HG02571 (cell line): Measurements from ENCODE around the gene CREB3L1.

Source experiments
- ATAC-seq: cut with Tn5 transposase; IDR thresholded peaks from one replicate; pipeline ENCODE4 v1.9.1; 2021; ENCODE audit warnings: mild to moderate bottlenecking, moderate library complexity; ENCODE audit not compliant: unreplicated experiment

The CREB3L1 gene

DNA sequence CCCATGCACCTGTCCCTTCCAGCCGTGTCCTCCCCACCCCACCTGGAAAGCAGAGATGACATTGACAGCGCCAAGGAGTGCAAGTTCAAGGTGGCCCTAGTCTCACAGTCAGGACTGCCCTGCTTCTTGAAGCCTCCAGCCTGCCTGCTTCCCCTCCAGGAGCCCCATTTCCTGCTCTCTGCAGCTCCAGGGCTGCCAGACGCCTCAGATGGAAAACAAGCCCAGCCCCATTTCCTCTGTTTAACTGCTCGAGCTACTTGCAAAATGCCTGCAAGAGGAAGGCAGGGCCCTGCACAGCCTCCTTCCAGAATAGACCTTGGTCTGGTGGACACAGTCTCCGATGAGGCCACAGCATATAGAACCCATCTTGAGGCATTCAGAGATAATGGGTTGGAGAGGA is 64.8 kb downstream of the CREB3L1 start:
- no peak for ATAC-seq

DNA sequence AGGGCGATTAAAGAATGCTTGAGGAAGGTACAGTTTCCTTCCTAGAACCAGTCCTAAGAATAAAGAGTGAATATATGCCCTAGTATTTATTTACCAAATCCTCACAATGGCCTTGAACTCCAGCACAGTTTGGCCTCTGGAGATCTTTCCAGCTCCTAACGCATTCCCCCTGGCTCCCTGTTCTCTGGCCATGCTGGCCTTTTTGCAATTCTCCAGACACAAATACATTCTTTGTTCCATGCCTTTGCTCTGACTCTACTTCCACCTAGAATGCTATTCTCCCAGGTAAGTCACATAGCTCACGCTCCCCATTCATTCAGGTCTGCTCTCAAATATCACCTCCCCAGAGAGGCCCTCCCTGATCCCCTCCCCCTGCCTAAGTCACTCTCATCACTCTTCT is 66.1 kb downstream of the CREB3L1 start:
- no peak for ATAC-seq

DNA sequence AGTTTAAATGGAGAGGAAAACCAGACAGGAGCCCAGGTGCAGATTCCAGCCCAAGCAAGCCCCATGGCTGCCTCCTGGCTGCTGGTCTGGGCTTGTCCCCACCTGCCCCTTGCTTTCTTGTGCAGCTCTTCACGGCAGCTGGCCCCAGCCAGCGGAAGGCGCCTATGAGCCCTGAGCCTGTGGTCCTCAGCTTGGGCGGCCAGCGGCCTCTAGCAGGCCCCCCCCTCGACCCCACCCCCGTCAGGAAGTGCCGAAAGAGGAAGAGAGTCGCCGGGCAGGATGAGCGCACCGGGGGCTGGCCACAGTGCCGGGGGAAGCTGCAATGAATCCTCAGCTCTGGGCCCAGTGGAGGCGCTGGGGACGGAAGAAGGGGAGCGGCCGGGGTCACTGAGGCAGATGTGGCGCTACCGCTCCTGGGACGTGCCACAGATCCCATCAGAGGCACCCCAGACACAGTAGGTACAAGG is 67.7 kb downstream of the CREB3L1 start:
- no peak for ATAC-seq

DNA sequence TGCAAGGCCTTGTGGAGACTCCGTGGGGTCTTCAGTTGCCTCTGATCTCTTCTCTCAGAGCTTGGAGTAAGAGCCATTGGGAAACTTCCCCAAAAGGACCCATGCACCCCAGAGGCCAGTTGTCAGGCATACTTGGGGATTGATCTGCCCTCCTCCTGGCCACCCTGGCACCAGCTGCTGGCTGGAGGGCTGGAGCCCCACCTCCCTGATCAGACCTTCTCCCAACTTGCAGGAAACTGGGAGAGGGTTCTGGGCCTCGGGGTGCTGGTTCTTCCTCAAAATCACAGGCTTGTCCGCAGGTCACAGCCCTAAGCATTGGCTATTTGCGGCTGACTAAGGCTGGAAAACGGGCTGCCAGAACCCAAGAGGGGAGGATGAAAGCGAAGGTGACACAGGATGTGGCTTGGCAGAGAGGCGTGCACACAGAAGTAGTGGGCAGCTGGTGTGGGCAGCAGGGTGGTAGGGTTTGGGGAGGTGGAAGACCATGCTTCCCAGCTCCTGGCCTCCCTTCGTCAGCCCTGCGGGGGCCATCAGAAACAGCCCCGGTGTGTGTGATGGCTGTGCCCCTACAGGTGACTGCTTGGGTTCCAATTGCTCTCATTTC is 68.5 kb downstream of the CREB3L1 start:
- no peak for ATAC-seq

DNA sequence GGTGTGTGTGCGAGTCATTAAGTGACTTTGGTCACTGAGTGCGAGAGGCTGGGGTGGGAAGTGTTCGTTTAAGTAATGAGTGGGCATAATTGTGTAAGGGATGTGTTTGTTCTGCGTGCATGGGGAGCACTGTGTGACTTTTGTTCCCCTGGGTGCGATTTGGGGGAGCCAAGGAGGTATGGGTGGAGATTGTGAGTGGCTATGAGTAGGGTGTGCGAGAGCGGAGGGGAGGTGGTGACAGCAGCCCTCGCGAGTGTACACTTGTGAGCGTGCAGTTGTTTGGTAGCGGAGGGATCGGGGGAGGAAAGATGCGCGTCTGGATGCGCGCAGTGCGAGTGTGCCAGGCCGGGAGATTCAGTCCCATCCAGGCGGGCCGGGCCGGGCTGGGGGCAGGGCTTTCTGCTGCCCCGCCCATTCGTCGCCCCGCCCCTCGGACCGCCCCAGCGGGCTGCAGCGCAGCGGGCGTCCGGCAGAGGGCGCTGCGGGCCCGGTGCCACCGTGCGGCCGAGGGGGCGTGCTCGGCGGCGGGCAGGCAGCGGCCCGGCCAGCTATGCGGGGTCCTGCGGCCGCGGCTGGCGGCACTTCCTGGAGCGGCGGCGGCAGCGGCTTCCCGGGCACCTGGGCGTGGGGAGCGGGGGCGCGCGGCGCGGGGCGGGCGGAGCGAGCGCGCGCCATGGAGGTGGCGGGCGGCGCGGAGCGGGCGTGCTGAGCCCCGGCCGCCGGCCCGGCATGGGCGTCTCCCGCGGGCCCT is 69.6 kb downstream of the CREB3L1 start, which contains the start of gene DGKZ:
TSS of gene DGKZ (plus strand) at position 578 of the 751 bp plus-strand sequence. CDS start 197 bp downstream, outside the sequence.
- ATAC-seq = peak; percentile 62

DNA sequence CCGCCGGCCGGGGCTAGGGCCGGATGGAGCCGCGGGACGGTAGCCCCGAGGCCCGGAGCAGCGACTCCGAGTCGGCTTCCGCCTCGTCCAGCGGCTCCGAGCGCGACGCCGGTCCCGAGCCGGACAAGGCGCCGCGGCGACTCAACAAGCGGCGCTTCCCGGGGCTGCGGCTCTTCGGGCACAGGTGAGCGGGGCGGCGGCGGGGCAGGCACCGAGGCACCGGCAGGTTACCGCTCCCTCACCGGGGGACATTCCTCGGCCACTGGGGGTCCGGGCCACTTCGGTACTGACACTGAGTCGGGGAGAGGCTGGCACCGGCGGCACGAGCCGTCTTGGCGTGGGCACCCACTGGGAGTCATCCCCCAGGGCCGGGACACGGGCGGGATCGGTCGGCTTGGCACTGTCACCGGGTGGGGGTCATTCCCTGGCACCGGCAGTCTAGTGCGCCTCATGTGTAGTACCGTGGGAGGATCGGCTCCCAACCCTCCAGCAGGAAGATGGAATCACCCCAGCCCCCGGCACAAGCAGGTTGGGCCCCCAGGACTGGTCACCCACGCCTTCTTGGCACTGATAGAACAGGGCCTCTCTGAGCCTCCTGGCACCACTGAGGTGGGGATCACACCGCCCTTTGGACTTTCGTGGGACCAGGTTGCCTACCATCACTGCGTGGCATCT is 70.3 kb downstream of the CREB3L1 start:
- ATAC-seq = peak; percentile 13

DNA sequence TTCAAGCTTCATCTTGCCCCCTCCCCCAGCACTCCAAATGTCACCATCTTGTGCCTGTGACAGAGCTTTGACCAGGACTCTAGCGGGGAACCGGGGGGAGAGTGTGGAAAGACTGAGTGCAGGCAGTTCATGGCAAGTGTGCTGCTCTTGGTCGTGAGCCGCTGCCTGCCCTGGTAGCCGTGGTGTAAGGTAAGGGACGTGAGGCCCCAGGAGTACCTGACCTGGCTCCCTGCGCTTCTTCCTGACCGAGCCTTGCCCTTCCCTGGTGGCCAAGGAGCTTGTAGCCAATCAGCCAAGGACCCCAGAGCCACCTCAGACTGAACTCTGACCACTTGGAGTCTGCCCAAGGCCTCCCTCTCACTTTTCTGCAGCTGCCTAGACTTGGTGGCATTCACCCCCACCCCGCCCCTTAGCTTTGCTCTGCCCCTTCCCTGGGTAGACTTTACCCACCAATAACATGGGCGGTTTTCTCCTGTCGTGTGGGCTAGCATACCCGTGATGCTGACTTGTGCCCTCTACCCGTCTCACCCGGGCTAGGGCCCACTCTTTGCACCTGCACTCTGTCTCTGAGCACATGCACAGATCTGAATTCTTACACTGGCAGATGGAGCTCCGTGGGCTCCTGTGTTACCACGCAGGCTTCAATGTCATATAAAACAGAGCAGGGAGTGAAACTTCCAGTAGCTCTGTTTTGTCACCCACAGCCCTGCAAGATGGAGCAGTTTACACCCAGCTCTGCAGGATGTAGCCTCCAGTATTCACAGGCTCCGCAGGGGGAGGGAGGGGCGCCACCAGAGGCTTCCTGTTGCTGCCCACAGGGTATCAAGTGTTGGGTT is 71.3 kb downstream of the CREB3L1 start:
- no peak for ATAC-seq

DNA sequence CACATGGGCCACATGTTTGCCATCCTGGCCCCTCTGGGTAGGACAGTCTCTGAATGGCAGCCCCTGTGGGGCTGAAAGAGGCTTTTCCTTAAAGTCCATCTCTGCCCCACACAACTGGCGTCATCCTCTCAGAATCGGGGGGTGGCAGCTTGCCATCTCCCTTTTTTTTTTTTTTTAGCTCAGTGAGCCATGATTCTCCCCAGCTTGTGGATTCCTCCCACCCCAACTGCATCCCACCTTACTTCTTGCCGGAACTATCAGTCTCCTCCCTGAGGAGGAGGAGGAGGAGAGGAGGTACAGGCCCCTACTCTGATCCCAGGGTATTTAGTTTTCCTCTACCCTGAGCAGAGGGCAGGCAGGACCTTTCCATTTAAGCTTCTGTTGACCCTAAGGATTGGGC is 73.2 kb downstream of the CREB3L1 start:
- ATAC-seq = no peak

DNA sequence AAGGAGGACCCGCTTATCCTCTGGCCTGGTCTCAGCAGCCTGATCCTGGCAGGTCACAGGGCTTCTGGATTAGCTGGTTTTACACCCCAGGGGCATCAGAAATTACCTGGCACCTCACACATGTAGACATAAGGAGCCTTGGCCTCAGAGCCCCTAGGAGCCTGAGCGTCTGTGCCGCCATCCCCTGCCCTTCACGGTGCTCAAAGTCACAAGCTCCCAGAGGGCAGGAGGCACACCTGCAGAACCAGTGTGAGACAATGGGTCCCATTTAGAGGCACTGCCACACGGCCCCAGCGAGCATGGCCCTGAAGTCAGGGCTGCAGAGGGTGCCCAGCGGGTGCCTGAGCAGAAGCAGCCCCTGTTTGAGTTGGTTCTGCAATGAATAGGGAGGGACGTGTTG is 73.7 kb downstream of the CREB3L1 start:
- ATAC-seq = no peak

DNA sequence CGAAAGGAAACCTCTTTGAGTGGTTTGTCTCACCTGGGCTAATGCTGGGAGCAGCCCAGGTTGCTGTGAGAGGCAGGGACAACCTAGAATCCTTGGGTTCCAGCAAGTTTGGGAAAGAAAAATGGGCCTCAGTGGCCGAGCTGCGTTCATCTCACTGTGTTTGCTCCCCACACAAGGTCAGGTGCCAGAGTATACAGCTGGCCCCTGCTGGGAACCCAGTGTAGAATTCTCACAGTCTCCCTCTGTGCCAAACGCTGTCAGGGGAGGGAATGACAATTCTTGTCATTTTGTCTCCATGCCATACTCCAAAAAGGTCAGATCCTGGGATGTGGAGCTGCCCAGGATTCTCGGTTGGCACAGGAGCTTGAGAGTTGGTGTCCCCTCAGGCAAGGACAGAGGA is 74.1 kb downstream of the CREB3L1 start:
- no peak for ATAC-seq

DNA sequence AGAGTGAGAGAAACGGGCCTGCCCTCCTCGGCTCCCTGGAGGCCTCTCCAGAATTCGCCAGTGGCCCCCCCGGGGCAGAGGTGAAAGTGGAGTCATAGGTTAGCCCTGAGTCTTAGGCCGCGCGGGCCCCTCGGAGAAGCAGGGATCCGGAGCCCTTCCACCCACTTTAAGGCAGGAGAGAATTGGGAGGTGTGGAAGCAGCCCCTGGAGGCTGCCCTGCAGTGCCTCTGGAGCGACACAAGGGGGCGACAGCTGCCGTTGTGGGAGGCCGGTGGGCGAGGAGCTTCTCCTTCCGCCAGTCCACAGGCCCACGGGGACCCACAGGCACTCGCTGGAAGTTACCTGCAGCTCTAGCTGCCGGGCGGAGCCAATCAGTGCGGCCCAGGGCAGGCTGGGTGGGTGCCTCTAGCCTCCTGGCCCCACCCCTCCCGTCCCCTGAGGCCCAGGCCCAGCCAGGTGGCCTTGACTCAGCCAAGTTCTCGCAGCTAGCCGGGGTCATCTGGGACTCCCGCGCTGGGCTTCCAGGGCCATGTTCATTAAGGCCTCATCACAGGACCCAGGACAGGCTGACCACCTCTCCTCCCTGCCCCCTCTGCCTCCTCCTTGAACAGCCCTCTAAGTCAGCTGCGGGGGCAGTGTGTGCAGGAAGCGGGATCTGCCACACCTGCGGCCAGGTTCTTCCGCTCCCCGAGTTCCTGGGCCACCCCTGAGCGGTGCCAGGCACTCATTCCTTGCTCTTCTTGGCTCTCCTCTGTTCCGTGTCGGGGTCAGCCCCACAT is 74.8 kb downstream of the CREB3L1 start:
- ATAC-seq = no peak

DNA sequence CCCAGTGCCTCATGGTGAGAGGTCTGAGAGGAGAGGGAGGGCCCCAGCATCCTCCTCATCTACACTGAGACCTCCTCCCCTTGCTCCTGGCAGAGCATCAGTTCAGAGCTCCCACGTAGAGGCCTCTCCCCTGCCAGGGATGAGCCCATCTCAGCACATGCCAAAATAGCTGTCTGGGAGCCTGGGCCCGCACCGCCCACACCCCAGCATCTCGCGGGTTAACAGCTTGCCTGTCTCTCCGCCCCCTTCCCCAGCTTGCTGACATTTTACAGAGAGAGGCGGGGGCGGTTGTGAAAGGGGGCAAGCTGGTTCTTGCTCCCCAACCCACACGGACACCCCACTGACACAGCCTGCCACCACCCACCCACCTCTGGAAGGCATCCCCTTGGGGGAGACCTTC is 76.2 kb downstream of the CREB3L1 start:
- ATAC-seq = no peak

DNA sequence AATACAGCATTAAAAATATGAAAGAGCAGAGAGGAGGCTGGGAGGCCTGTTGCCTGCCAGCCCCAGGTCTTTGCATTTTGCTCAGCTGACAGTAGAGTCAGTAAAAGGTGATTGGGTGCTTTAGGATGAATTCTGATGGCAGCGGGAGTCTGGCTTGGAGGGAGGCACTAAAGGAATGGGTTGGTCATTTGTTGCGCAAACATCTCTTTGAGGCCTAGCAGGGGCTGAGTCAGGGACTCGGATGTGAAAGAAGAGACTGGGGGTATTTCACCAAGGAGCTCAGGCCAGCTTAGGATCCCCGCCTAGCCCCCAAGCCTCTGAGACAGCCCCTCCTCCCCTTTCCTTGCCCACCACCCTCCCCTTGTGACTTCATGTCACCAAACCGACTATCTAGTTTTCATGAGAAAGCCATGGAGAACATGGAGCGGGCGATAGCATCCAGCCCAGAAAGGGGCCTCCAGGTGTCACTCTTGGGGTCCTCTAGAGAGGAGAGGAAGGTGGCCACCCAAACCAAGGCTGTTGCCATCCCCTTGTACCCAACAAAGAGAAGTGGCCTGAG is 79.5 kb downstream of the CREB3L1 start:
- ATAC-seq = no peak

DNA sequence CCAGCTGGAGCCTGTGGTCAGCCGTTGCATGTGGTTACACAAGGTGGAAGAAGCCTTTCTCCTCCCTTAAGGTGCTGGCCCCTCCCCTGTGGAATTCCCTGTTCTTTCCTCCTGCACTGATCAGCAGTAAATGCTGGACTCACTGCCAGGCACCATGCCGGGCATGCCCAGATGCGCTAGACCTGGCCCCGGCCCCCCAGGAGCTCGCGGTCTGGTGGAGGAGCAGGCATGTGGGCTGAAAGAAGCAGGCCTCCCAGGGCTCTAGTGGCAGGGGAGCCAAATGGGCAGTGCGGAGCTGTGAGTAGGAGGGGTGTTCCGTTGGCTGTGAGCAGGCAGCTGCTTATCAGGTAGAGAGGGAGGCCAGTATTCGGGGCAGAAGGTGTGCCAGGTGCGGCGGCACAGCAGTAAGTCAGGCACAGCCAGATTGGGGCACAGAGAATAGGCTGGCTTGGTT is 80.0 kb downstream of the CREB3L1 start:
- no peak for ATAC-seq

DNA sequence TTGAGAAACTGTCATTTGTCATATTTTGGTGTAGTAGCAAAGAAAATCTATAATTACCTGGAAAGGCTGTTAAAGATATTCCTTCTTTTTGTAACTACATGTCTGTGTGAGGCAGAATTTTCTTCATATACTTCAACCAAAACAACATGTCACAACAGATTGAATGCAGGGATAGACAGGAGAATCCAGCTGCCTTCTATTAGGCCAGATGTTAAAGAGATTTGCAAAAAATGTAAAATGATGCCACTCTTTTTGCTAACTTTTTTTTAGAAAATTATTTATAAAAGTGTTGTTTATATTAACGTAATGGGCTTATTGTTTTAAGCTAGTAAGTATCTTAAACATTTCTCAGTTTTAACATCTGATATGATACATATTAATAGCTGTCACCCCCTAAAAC is 82.5 kb downstream of the CREB3L1 start:
- no peak for ATAC-seq

DNA sequence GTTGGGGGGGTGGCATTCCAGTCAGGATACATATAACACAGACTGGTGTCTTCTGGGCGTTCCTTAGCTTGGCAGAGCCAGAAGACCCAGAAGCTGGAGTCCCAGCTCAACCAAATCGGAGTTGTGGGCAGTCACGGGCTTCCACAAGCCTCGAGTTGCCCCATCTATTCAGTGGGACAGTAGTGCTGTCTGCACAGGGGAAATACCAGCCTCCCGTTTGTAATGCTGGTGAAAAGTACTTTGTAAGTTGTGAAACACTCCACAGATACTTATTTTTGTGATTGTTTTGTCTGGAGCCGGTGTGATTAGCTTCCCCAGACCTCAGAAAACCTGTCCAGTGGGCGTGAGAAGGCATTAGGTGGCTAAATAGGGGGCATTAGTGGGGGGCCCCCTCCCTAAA is 83.4 kb downstream of the CREB3L1 start:
- no peak for ATAC-seq

DNA sequence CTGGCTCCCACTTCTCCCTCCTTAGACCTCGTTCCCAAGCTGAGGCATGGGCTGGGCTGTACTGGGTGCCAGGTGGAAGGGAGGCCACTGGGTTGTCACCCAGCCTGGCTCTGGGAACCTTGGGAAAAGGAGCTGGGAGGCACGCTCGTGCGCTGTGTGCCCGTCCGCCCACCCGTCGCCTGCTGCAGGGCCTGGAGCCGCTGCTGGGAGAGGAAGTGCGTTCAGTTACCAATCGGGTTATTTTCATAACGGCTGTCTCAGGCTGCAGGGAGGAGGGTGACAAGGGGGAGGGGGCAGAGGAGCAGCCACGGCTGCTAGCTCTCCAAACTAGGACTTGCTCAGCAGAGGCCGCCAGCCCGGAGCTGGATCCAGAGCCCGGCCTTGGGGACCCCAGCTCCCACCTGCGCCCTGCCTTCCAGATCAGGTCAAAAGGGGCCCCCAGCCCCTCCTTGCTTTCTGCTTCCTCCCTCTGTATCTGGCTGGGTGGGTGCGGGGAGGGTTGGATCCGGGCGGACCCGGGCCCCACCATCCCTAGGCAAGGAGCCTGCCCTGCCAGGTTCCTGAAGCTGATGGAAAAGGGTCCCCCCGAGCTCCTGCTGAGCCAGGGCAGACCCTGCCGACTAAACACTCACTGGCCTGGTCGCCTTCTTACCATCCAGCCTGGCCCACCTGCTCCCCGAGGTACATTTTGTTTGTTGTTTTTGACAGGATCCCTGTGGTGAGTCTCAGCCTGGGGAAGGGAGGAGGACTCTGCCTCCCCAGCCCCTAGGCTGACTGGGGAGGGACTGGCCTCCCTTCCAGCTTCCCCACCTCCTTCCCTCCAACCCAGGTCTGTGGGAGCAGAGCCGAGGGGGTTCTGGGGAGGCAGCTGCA is 84.1 kb downstream of the CREB3L1 start:
- peak; percentile 83 for ATAC-seq

DNA sequence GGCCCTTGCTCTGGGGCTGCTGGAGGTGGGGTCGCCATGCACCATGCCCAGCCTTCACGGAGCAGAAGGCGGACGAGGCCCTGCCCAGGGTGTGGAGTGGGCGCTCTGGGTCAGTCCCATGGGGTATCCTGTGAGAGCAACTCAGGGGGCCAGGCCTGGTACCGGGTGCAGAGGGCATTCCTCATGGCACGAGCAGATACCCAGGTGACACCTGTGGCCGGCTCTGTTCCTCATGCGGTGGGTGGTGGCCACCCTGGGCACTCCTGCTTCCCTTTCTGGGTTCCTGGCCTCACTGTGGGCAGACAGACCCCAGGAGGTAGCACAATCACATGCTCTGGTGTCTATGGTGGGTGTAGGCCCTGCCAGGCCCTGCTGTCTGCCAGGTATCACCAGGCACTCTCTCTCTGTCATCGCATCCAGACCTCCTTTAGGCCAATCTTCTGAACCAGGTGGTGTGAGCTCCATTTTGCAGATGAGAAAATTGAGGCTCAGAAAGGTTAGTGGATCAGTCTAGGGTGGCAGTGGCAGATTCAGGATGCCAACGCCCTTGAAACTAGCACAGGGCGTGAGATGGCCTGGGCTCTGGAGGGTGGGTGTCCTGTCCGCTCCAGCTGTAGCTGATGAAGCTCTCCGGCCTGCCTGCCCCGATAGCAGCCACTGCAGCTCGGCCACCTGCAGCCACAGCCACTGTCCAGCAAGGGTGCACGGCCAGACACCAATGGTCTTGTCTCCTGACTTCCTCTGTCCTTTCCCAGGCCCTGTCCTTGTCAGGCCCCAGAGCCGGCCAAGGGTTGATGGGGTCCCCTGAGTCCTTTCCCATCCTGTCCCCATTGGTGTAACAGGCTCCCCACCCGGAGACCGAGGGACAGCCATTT is 84.9 kb downstream of the CREB3L1 start:
- ATAC-seq = no peak
